LNCaP clone FGC (cell line): Measurements from ENCODE around the gene GUCY2F.

Source experiments
- DNase-seq: peaks from one replicate; pipeline ENCODE4 v3.0.0-alpha.2; 2011; ENCODE audit warnings: low read depth
- H3K4me3 ChIP-seq: 2 replicates; pipeline ENCODE4 v1.5.1; 2011; ENCODE audit warnings: mild to moderate bottlenecking, low read depth, low read length, control low read depth
- CTCF ChIP-seq: IDR thresholded peaks from 2 replicates; pipeline ENCODE4 v1.5.1; 2012; ENCODE audit warnings: mild to moderate bottlenecking; ENCODE audit not compliant: control insufficient read depth, insufficient read depth; ENCODE audit errors: extremely low read depth

Gene GUCY2F

GRCh38 chrX:109463784-109464183 lies 18.1 kb downstream of the GUCY2F start:
- H3K4me3 ChIP-seq = no peak overlapping the region
- DNase-seq = no peak
- TF ChIP-seq CTCF = no peak

GRCh38 chrX:109448282-109448938 lies 33.5 kb downstream of the GUCY2F start:
- no peak for DNase-seq
- H3K4me3 ChIP-seq = no peak overlapping the region
- TF ChIP-seq CTCF = no peak

- TF ChIP-seq CTCF = no peak
Observed at GRCh38 chrX:109441266-109441665, 40.6 kb downstream of the GUCY2F start.

GRCh38 chrX:109440475-109440874 lies 41.4 kb downstream of the GUCY2F start:
- TF ChIP-seq CTCF = no peak
- no peak for DNase-seq
- H3K4me3 ChIP-seq = no peak overlapping the region

More at GRCh38 chrX:109441266-109441665, 40.6 kb downstream of the GUCY2F start:
- DNase-seq = no peak
- no peak overlapping the region for H3K4me3 ChIP-seq

GRCh38 chrX:109409181-109409580 lies 72.7 kb downstream of the GUCY2F start:
- H3K4me3 ChIP-seq = no peak overlapping the region
- TF ChIP-seq CTCF = no peak
- DNase-seq = no peak

GRCh38 chrX:109403922-109404321 lies 78.0 kb downstream of the GUCY2F start:
- no peak overlapping the region for H3K4me3 ChIP-seq
- no peak for TF ChIP-seq CTCF
- DNase-seq = no peak

GRCh38 chrX:109399831-109400230 lies 82.1 kb downstream of the GUCY2F start:
- no peak for TF ChIP-seq CTCF
- H3K4me3 ChIP-seq = no peak overlapping the region

More at GRCh38 chrX:109399831-109400230, 82.1 kb downstream of the GUCY2F start:
- no peak for DNase-seq
